ENCODE measurements around the gene TJAP1. TPM values are rescaled to one million over a fixed set of nuclear protein-coding genes. Genes with fewer than 3 reads are reported as not detected.

The TJAP1 gene
- total and polyA plus RNA-seq, 8 donors: 12.9 to 44.5 (median 17.3) TPM

DNA sequence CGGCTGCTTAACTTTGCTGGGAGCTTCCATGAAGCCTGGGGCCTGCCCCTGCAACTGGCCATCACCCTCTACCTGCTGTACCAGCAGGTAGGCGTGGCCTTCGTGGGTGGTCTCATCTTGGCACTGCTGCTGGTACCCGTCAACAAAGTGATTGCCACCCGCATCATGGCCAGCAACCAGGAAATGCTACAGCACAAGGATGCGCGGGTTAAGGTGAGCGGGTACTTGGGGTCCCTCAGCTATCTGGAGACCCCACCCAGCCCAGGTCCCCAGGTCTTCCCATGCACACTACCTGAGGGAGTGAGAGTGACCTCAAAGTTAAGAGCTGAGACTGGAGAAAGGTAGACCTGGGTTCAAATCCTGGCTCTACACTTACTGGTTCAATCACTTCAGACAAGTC, 44.2 kb upstream of the TJAP1 start:
- peaks cover 0 to 4% (median 0%) of the 10 kb centered on the region in 3 donors for H3K36me3 ChIP-seq
- no peaks in the 10 kb centered on the region for H3K9me3 ChIP-seq
- intact Hi-C loops (cut with DNase I): no loop called here
- 78 to 79% methylated on average over 8 of the region's 8 CpGs for WGBS, 2 donors
- ATAC-seq: no peak
- no peaks in the 10 kb centered on the region for H3K27me3 ChIP-seq
- H3K27ac ChIP-seq: no peak overlapping the region
- DNase-seq: no peak
- H3K4me3 ChIP-seq: no peak overlapping the region
- H3K4me1 ChIP-seq: peaks cover 6 to 17% (median 13%) of the 10 kb centered on the region in 3 donors
- TF ChIP-seq, protein P1, sequence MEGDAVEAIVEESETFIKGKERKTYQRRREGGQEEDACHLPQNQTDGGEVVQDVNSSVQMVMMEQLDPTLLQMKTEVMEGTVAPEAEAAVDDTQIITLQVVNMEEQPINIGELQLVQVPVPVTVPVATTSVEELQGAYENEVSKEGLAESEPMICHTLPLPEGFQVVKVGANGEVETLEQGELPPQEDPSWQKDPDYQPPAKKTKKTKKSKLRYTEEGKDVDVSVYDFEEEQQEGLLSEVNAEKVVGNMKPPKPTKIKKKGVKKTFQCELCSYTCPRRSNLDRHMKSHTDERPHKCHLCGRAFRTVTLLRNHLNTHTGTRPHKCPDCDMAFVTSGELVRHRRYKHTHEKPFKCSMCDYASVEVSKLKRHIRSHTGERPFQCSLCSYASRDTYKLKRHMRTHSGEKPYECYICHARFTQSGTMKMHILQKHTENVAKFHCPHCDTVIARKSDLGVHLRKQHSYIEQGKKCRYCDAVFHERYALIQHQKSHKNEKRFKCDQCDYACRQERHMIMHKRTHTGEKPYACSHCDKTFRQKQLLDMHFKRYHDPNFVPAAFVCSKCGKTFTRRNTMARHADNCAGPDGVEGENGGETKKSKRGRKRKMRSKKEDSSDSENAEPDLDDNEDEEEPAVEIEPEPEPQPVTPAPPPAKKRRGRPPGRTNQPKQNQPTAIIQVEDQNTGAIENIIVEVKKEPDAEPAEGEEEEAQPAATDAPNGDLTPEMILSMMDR (IDR thresholded peaks at IDR 0.05): no peak
- FAIRE-seq: no peak

DNA sequence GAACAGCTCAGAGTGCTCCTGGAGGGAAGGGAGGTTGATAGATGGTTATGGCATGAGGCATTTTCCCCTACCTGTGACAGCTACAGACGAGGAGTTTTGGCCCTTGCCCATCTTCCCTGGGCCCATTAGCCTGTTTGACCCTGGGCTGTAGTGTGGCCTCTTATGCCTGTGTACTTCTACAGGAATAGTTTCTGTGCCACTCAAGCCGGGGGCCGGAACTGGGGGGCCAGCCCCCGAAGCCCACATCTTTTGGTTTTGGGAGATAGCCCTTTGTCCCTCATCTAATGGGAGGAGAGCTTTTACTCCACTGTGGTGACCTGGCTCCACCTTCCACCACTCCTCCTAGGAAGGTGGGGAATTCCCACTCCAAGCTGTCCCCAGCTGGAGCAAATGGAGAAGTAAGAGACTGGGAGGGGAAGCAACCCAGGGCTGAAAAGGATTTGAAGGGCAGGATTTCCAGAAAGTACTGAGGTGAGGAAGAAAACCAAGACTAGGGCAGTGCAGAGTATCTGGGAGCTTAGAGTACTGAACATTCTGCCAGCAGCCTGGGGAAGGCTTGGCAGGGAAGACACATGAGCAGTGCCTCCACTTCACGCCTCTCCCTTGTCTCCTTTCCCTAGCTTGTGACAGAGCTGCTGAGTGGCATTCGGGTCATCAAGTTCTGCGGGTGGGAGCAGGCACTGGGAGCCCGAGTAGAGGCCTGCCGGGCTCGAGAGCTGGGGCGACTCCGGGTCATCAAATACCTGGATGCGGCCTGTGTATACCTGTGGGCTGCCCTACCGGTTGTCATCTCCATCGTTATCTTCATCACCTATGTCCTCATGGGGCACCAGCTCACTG, 43.1 kb upstream of the TJAP1 start:
- DNase-seq (peak in 1 of 6 donors; percentile 43), FAIRE-seq (no peak), ATAC-seq (peak in 1 of 4 donors; percentile 61)
- Histone ChIP-seq H3K4me1 (peaks cover 0 to 11% (median 5%) of the 10 kb centered on the region in 3 donors), H3K4me3 (no peak overlapping the region), H3K27ac (no peak overlapping the region), H3K9me3 (no peaks in the 10 kb centered on the region), H3K27me3 (no peaks in the 10 kb centered on the region), H3K36me3 (peaks cover 0 to 4% (median 0%) of the 10 kb centered on the region in 3 donors)
- intact Hi-C loops (cut with DNase I): no loop called here
- TF ChIP-seq, protein P1 (IDR thresholded peaks at IDR 0.05): no peak
- 89 to 98% methylated on average over 14 to 15 of the region's 15 CpGs for WGBS, 2 donors

DNA sequence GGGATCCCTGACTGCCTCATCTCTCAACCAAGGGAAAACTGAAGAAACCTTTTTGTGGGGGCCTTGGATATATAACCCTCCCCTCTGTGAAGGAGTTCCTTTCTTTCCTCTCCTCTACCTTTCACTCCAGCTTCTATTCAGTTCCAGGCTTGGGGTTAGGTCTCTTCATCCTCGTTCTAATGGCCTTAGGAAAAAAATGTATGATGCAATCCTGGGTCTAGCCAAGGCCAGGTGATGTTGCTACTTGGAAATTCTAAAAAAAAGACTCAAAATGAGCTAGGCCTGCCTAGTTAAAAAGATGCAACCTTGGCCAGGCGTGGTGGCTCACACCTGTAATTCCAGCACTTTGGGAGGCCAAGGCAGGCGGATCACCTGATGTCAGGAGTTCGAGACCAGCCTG, 42.4 kb upstream of the TJAP1 start:
- no peak for FAIRE-seq
- DNase-seq: no peak
- Histone ChIP-seq H3K36me3 (peaks cover 0 to 4% (median 0%) of the 10 kb centered on the region in 3 donors), H3K9me3 (no peaks in the 10 kb centered on the region), H3K4me1 (peaks cover 0 to 7% (median 5%) of the 10 kb centered on the region in 3 donors), H3K27ac (no peak overlapping the region), H3K27me3 (no peaks in the 10 kb centered on the region), H3K4me3 (no peak overlapping the region)
- WGBS, 2 donors: 90 to 92% methylated on average over 4 of the region's 4 CpGs
- intact Hi-C loops (cut with DNase I): no loop called here
- ATAC-seq: no peak
- TF ChIP-seq, protein P1 (IDR thresholded peaks at IDR 0.05): no peak

DNA sequence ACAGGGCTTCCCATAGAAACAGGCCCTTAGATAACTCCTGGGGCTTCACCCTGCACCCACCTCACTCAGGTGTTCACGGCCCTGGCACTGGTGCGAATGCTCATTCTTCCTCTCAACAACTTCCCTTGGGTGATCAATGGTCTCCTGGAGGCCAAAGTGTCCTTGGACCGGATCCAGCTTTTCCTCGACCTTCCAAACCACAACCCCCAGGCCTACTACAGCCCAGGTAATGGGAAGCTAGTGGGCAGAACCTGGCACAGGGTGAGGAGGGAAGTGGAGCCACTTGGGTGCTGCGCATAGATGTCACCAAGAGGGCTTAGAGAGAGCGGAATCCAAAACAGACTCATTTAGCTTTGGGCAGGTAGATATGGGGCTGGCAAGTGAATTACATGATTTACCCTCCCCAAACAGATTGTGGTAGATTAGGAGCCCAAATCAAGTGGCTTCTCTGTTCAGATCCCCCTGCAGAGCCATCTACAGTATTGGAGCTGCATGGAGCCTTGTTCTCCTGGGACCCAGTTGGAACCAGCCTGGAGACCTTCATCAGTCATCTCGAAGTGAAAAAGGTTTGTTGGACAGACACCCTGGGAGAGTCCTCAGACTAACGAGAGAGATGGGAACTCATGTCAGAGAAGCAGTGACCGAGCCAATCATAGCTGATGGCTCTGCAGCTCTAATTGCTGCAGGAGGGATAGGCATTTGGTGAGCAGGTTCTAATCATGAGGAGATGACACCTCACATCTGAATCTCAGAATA, 41.5 kb upstream of the TJAP1 start:
- Histone ChIP-seq H3K4me1 (peaks cover 0 to 7% (median 5%) of the 10 kb centered on the region in 3 donors), H3K27me3 (no peaks in the 10 kb centered on the region), H3K27ac (peak overlapping the region in 1 of 4 donors; percentile 6), H3K4me3 (no peak overlapping the region), H3K36me3 (peaks cover 0 to 9% (median 0%) of the 10 kb centered on the region in 3 donors), H3K9me3 (no peaks in the 10 kb centered on the region)
- peak in 1 of 6 donors; percentile 32 for DNase-seq
- TF ChIP-seq, protein P1 (IDR thresholded peaks at IDR 0.05): no peak
- FAIRE-seq: no peak
- ATAC-seq: peak in 2 of 4 donors; percentile 4 to 25
- intact Hi-C loops (cut with DNase I): no loop called here
- 67 to 71% methylated on average over 9 of the region's 9 CpGs for WGBS, 2 donors

All from pancreas (tissue), 10 donors.